OCI-LY7 (cell line): Measurements from ENCODE around the gene SERPINB2. TPM values are rescaled to one million over a fixed set of nuclear protein-coding genes. Genes with fewer than 3 reads are reported as not detected.

Experiments
- total RNA-seq, 2 experiments: library from RNA; depleted of rRNA in 1 of 2; stranded (reverse); fragments of >200 nt in 1 of 2; shearing (Covaris generic) in 1 of 2; gene quantifications; 2 replicates each; pipeline ENCODE4 v1.2.3, GENCODE V29; 2014 to 2022

Gene SERPINB2
- total RNA-seq, 2 experiments from 2014 or later: not detected

Other genes starting within 250 kb of the SERPINB2 start
- not detected in 2 replicates for gene SERPINB4, start 243.4 kb upstream of the SERPINB2 start, total RNA-seq (2014; rRNA removed; shearing (Covaris generic))
- not detected in 2 replicates for gene SERPINB4, start 243.4 kb upstream of the SERPINB2 start, total RNA-seq (2022)
- not detected in 2 replicates for gene SERPINB3, start 225.8 kb upstream of the SERPINB2 start, total RNA-seq (2014; rRNA removed; shearing (Covaris generic))
- gene SERPINB3, start 225.8 kb upstream of the SERPINB2 start, total RNA-seq (2022): not detected in 2 replicates
- gene SERPINB11, start 184.7 kb upstream of the SERPINB2 start, total RNA-seq (2014; rRNA removed; shearing (Covaris generic)): not detected in 2 replicates
- not detected in 2 replicates for gene SERPINB11, start 184.7 kb upstream of the SERPINB2 start, total RNA-seq (2022)
- not detected in 2 replicates for gene SERPINB7, start 112.3 kb upstream of the SERPINB2 start, total RNA-seq (2014; rRNA removed; shearing (Covaris generic))
- gene SERPINB7, start 112.3 kb upstream of the SERPINB2 start, total RNA-seq (2022): not detected in 2 replicates
- gene SERPINB10, start 20.3 kb downstream of the SERPINB2 start, total RNA-seq (2014; rRNA removed; shearing (Covaris generic)): not detected in 2 replicates
- not detected in 2 replicates for gene SERPINB10, start 20.3 kb downstream of the SERPINB2 start, total RNA-seq (2022)
- gene HMSD, start 61.6 kb downstream of the SERPINB2 start, total RNA-seq (2014; rRNA removed; shearing (Covaris generic)): not detected in 2 replicates
- not detected in 2 replicates for gene HMSD, start 61.6 kb downstream of the SERPINB2 start, total RNA-seq (2022)
- gene SERPINB8, start 82.4 kb downstream of the SERPINB2 start, total RNA-seq (2014; rRNA removed; shearing (Covaris generic)): 1.3 and 1.5 TPM in 2 replicates
- gene SERPINB8, start 82.4 kb downstream of the SERPINB2 start, total RNA-seq (2022): 2.0 and 2.5 TPM in 2 replicates